HG02981 (cell line): ENCODE data around the gene NUDT4.

Source experiments
- ATAC-seq: cut with Tn5 transposase; IDR thresholded peaks from one replicate; pipeline ENCODE4 v1.9.1; 2021; ENCODE audit warnings: mild to moderate bottlenecking, moderate library complexity; ENCODE audit not compliant: unreplicated experiment

Gene NUDT4

GRCh38 chr12:93451423-93452158, 73.9 kb downstream of the NUDT4 start:
- no peak for ATAC-seq

GRCh38 chr12:93453633-93454032, 75.9 kb downstream of the NUDT4 start:
- ATAC-seq = no peak

- no peak for ATAC-seq
Measured at GRCh38 chr12:93456077-93456476, 78.4 kb downstream of the NUDT4 start.
